Measurements from ENCODE around the gene PACRG. TPM values are rescaled to one million over a fixed set of nuclear protein-coding genes. Genes with fewer than 3 reads are reported as not detected.

Gene PACRG
- total and polyA plus RNA-seq, 10 of the 15 experiments (the other 5 are each of a cell fraction or from before 2014, with no cell fraction given) = not detected

GRCh38 chr6:163324688-163325389 lies 597.1 kb downstream of the PACRG start:
- no peak overlapping the region for H3K4me3 ChIP-seq
- H3K4me1 ChIP-seq (ENCODE audit: control insufficient read depth, insufficient read depth, low read length) = no peaks in the 10 kb centered on the region
- ChIA-PET POLR2A (no interaction called here), SMC1A (ENCODE audit: uncharacterized antibody, unreplicated experiment) (no interaction called here), CTCF (no interaction called here), RAD21 (ENCODE audit: unreplicated experiment) (no interaction called here)
- WGBS (ENCODE audit: insufficient coverage, insufficient replicate concordance, low lambda C conversion rate, missing lambda C conversion rate) = 43% methylated on average over 10 of the region's 10 CpGs
- H3K36me3 ChIP-seq (ENCODE audit: control insufficient read depth in 2 of 2, insufficient read depth in 2 of 2, low read length in 1 of 2) = no peaks in the 10 kb centered on the region
- FAIRE-seq (no peak), ATAC-seq (no peak), DNase-seq (ENCODE audit: low read depth, low spot score) (no peak)
- no peak overlapping the region for H3K9ac ChIP-seq (ENCODE audit: control insufficient read depth, insufficient read depth, low read length)
- BruUV-seq (replicated peaks) = no TSS peak
- no peaks in the 10 kb centered on the region for H3K27me3 ChIP-seq (replicated peaks in 1 of 2; ENCODE audit: control insufficient read depth in 2 of 2, insufficient read depth in 2 of 2, low read length in 1 of 2)
- intact Hi-C loops (cut with micrococcal nuclease; ENCODE audit: unreplicated experiment) (no loop called here), in situ Hi-C loops (cut with MboI) (no loop called here)
- no peak overlapping the region for H3K4me2 ChIP-seq (ENCODE audit: control insufficient read depth, insufficient read depth)
- H3K79me2 ChIP-seq (ENCODE audit: control insufficient read depth, insufficient read depth, low read length) = no peaks in the 10 kb centered on the region
- H4K20me1 ChIP-seq (ENCODE audit: control insufficient read depth, insufficient read depth) = no peaks in the 10 kb centered on the region
- no peaks in the 10 kb centered on the region; the same call in 2 of the 3 replicates for H3K9me3 ChIP-seq (replicated peaks; ENCODE audit: control insufficient read depth, insufficient read depth, low read length)
- H3K27ac ChIP-seq (ENCODE audit: control insufficient read depth, insufficient read depth) = no peak overlapping the region
- H2AFZ ChIP-seq (ENCODE audit: control insufficient read depth, low read depth, low read length) = no peak overlapping the region
- TF ChIP-seq ETV6 (conservative IDR thresholded peaks at IDR 0.05 in 1 of 2, IDR thresholded peaks at IDR 0.05 in 1 of 2; ENCODE audit: borderline replicate concordance in 1 of 2, low read depth in 1 of 2) (no peak), SRF (IDR thresholded peaks at IDR 0.05; ENCODE audit: low read depth in 2 of 2, low read length in 2 of 2) (no peak), USF2 (IDR thresholded peaks at IDR 0.05; ENCODE audit: borderline replicate concordance, low read depth, low read length) (no peak), FOS (IDR thresholded peaks at IDR 0.05; ENCODE audit: borderline replicate concordance, extremely low read depth, insufficient read length) (no peak), ATF2 (IDR thresholded peaks at IDR 0.05; ENCODE audit: low read length) (no peak), SUPT20H (IDR thresholded peaks at IDR 0.05; ENCODE audit: borderline replicate concordance, control insufficient read depth, low read depth, low read length) (no peak), MYC (IDR thresholded peaks at IDR 0.05; ENCODE audit: insufficient read depth, insufficient read length, insufficient replicate concordance, low read length, severe bottlenecking) (no peak), EZH2 (IDR thresholded peaks at IDR 0.05; ENCODE audit: borderline replicate concordance, control insufficient read depth, low read depth, low read length) (no peak), ZNF592 (IDR thresholded peaks at IDR 0.05) (no peak), SP1 (IDR thresholded peaks at IDR 0.05; ENCODE audit: low read depth, low read length) (no peak), RAD21 (IDR thresholded peaks at IDR 0.05; ENCODE audit: insufficient read depth, low read depth, low read length) (no peak), CHD2 (IDR thresholded peaks at IDR 0.05; ENCODE audit: borderline replicate concordance, low read depth, low read length) (no peak), JUNB (IDR thresholded peaks at IDR 0.05) (no peak), ZNF384 (IDR thresholded peaks at IDR 0.05; ENCODE audit: borderline replicate concordance, low read depth, low read length) (no peak)
- TF ChIP-seq, protein P1, sequence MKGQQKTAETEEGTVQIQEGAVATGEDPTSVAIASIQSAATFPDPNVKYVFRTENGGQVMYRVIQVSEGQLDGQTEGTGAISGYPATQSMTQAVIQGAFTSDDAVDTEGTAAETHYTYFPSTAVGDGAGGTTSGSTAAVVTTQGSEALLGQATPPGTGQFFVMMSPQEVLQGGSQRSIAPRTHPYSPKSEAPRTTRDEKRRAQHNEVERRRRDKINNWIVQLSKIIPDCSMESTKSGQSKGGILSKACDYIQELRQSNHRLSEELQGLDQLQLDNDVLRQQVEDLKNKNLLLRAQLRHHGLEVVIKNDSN (IDR thresholded peaks at IDR 0.05; ENCODE audit: borderline replicate concordance, extremely low read length, insufficient read depth, low read depth, low read length) = no peak
